ENCODE measurements around the gene BFSP2.
A peak's percentile ranks its signal among the peaks of the same experiment; 100 is the strongest.

The BFSP2 gene

DNA sequence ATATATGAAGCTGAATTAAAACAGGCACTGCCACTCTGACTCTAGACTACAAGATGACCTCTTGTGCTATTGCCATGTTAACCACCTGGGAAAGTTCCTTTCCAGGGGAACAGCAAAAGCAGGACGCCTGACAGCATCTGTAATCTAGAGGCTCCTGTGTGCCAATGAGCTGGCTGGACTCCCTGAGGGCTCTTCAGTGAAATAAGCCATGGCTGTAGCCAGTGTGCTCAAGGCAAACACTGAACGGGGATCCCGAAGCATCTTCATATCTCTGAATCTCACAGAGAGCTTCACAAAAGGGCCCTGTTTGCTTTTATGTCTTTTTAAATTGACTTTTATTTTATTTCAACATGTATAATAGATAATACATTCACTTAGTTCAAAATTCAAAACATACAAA, 57.2 kb downstream of the BFSP2 start:
- TF ChIP-seq, protein P1, sequence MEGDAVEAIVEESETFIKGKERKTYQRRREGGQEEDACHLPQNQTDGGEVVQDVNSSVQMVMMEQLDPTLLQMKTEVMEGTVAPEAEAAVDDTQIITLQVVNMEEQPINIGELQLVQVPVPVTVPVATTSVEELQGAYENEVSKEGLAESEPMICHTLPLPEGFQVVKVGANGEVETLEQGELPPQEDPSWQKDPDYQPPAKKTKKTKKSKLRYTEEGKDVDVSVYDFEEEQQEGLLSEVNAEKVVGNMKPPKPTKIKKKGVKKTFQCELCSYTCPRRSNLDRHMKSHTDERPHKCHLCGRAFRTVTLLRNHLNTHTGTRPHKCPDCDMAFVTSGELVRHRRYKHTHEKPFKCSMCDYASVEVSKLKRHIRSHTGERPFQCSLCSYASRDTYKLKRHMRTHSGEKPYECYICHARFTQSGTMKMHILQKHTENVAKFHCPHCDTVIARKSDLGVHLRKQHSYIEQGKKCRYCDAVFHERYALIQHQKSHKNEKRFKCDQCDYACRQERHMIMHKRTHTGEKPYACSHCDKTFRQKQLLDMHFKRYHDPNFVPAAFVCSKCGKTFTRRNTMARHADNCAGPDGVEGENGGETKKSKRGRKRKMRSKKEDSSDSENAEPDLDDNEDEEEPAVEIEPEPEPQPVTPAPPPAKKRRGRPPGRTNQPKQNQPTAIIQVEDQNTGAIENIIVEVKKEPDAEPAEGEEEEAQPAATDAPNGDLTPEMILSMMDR (IDR thresholded peaks at IDR 0.05; ENCODE audit: low read depth, low read length) = no peak

DNA sequence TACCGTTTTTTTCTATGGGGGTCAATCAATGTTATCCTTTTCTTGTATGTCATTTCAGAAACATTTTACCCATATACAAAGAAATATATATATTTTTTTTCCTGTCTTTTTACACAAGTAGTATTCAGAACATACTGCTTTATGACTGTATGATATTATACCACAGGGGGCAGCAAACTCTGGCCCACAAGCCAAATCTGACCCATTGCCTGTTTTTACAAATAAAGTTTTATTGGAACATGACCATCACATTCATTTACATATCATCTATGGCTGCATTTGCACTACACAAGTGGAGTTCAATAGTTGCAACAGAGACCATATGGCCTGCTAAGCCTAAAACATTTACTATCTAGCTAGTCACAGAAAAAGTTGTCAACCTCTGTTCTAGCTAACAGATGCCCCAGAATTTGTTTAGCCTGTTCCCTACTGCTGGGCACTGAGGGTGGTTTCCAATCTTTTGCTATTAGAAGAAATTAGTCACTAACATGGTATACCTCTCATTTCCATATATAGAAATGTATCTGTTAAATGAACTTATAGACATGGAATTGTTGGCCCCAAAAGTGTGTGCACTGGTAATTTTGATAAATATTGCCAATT, 57.7 kb downstream of the BFSP2 start:
- DNase-seq (ENCODE audit: extremely low read depth, low read depth) = no peak
- TF ChIP-seq, protein P1 (IDR thresholded peaks at IDR 0.05; ENCODE audit: low read depth, low read length) = no peak

More for the DNA sequence above, 57.2 kb downstream of the BFSP2 start:
- DNase-seq (ENCODE audit: extremely low read depth, low read depth) = no peak

DNA sequence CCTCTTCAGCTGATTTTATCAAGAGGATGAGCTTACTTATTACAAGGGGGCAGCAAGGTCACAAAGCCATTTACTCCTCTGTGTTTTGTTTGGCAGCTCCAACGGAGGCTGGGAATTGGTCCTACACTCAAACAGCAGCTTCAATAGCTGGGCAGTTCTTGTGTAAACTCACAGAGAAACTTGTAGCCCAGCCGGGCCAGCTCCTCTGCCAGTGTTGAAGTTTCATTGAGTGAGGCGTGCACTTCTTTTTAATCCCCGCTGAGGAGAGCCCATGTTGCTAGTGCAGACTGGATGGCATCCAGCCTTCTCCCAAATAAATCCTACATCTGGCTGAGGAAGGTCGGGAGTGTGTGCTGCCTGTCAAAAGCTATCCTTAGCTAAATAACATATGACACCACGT, 59.5 kb downstream of the BFSP2 start:
- TF ChIP-seq, protein P1 (IDR thresholded peaks at IDR 0.05; ENCODE audit: low read depth, low read length) = no peak
- no peak for DNase-seq (ENCODE audit: extremely low read depth, low read depth)

DNA sequence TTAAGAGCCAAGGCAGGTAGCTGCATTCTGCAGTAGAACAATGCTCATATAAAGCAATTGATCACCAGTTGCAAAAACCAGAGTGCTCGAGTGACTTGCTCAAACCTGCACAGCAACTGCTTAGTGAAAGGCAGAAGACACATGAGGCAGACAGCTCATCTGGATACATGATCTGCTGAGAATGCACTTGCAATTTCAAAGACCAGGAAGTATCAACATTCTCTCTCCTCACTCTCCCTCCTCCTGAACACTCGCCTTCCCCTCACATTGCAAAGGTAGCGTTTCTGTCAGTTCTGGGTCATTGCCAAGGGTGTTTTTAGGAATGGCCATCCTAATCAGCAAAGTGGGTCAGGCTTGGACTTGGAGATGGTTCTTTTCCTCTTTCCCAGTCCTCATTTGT, 61.0 kb downstream of the BFSP2 start:
- TF ChIP-seq, protein P1 (IDR thresholded peaks at IDR 0.05; ENCODE audit: low read depth, low read length) = no peak
- DNase-seq (ENCODE audit: extremely low read depth, low read depth) = no peak

DNA sequence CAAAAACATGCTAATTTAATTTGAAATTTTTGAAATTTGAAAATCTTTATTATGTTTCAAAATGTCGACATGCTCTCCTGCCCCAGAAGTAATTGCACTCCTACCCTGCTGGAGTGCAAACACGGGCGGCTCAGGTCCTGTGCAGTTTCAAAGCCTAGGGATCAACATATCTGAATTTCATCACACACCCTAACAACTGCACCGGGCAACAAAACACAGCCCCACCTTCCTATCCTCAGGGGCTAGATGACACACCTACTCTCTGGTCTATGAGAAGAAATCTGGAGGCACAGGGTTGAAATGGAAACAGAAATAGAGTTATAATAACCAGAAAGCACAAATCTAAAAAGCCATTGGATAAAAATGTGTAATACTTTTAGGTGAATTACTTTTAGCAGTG, 61.4 kb downstream of the BFSP2 start:
- TF ChIP-seq, protein P1 (IDR thresholded peaks at IDR 0.05; ENCODE audit: low read depth, low read length) = no peak
- no peak for DNase-seq (ENCODE audit: extremely low read depth, low read depth)

DNA sequence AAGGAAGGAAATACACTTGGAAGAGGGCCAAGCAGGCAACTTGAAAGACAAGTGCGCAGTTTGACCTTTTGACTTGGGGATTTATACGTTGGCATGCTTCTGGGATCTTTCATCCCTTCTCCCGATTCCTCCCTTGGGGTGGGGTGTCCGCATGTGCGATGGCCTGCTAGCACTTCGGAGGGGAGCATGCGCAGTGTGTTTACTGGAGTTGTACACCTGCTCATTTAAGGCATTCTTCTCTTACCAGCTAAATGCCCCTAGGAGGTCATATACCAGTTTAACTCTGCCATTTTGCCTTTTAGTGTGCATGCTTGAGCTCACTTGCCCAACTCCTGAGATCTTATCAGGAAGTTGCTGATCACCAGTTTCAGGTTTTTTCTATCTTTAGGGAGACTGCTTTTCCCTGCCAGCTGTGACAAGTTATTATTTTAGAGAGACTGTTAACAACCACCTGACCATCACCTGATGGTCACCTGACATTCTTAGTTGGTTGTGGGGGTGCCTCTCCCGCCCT, 63.5 kb downstream of the BFSP2 start:
- DNase-seq (ENCODE audit: extremely low read depth, low read depth) = no peak
- TF ChIP-seq, protein P1 (IDR thresholded peaks at IDR 0.05; ENCODE audit: low read depth, low read length) = no peak

DNA sequence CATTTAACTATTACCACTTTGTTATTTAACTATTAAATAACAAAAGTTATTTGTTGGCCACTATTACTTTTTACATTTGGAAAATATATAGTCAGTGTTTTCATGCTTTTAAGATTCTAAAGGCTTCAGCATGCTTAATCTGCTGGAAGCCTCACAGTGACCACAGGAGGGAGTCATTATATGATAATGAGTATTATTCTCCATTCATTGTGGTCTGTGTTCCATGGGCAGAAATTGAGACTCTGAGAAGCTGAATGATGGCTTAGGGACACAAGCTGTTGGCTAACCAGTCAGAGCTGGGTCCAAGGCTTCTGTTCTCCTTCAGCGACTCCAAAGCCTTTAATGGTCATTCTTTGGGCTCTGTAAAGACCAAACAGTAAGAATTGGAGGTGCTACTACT, 64.7 kb downstream of the BFSP2 start:
- no peak for DNase-seq (ENCODE audit: extremely low read depth, low read depth)
- TF ChIP-seq, protein P1 (IDR thresholded peaks at IDR 0.05; ENCODE audit: low read depth, low read length) = peak; percentile 52

Measured in AG09319 (cell line).